Activated CD4-positive, alpha-beta T cell treated with anti-CD3 and anti-CD28 coated beads, Interleukin-2, amount 50 U/mL, for 4 hours (primary cell): ENCODE results near the gene MAT2B.

Experiments used
- DNase-seq, 2 experiments: peaks; one replicate each; pipeline ENCODE4 v3.0.0-alpha.2; 2020

Gene MAT2B

DNA sequence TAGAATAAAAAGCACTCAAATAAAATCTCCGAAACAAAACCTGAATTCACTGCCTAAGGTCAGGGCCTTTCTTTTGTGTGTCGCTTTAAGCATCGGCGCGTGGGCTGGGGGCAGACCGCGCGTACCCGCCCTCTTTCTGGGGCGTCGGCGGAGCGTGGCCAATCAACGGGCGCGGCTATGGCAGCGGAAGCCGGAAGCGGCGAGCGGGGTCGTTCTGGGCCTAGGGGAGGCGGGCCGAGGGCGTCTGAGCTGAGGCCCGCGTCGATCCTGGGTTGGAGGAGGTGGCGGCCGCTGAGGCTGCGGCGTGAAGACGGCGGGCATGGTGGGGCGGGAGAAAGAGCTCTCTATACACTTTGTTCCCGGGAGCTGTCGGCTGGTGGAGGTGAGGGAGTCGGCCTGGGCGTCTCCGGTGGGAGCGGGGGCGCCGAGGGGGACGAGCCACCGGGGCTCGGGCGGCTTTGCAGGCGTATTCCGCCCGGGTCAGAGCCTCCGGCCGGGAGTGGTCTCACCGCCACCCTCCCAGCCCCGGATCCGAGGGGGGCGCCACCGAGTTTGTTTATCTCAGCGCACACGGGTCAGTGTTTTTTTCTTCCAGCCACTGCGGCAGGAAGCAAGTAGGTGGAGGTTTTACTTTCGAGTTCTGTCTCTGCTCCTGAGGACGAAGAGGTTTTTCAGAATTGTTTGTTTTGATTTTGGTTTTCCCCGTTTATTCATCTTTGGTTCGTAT lies at the start of gene MAT2B:
MAT2B (plus strand) TSS at position 252 of the 727 bp plus-strand sequence; CDS start at position 320, 68 bp downstream.
- DNase-seq, result peak; percentile 92 to 94

DNA sequence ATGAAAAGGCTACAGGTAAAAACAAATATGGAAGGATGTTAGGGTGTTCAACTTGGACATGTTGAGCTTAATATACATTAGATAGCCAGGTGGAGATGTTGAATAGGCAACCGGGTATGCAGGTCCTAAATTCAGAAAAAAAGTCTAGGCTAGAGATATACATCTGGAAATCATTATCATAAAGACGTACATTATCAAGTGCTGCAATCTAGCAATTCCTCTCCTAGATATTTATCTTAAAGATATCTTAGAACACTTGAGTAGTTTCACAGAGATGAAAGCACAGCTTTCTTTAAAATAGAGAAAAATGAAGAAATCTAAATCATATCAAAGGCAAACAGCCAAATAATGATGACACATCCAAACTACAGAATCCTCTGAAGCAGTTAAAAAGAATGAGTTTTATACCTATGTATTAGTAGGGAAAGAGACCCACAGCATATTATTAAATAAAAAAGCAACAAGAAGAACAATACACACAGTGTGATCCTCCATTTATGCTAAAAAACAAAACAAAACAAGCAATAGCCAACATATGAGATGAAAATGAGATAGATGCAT lies 49.3 kb upstream of the MAT2B start:
- DNase-seq, result no peak

DNA sequence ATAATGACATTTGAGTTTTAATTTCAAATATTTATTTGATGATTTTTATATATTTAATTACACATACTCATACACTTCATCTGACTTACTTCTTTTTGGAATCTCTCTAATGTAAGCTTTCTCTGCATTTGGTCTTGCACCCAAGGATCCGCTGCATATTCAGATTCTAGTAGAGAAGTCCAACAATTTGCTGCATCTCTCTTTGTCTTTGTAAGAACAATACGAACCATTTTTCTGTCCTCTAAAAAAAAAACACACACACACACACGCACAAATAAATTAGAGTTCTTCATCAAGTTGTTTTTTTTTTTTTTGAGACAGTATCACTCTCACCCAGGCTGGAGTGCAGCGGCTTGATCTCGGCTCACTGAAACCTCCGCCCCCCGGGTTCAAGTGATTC lies 48.6 kb upstream of the MAT2B start:
- DNase-seq, result no peak

DNA sequence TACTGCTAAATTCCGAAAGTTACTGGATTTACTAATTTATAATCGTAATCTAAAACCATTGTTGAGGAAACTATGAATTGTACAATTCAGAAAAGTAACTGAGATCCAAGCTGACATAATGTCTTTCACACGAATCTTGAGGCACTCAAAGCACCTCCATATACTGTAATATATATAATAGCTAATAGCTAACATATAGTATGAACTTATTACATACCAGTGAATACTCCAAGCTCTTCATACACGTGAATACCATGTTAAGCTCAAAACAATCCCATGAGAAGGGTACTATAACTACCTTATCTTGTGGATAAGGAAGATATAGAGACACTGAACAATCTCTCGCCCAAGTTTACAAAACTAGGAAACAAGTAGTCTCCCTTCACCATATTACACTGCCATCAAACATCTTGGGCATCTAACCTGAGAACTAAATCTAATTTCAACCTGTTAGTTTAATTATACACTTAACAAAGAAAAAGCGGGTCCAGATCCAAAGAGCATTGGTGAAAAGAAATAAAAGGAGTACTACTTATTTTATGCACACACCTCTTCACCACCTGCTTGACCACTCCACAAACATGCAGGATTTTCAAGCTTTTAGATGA lies 46.5 kb upstream of the MAT2B start:
- no peak for DNase-seq

DNA sequence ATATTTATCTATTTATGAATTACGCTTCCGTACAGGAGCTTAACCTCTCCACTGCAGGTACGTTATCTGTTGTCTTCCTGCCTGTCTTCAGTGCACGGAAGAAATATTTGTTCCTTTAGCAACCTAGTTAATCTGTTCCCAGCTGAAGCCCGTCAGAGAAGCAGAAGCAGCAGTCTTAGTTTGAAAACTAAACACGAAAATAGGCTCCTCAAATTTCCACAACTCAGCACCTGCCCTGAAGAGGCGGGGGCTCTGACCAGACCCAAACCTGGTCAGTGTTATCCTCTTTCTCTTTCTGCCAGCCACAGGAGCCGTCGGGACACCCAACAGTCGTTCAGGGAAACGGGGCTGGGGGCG lies 46.0 kb upstream of the MAT2B start:
- no peak for DNase-seq

DNA sequence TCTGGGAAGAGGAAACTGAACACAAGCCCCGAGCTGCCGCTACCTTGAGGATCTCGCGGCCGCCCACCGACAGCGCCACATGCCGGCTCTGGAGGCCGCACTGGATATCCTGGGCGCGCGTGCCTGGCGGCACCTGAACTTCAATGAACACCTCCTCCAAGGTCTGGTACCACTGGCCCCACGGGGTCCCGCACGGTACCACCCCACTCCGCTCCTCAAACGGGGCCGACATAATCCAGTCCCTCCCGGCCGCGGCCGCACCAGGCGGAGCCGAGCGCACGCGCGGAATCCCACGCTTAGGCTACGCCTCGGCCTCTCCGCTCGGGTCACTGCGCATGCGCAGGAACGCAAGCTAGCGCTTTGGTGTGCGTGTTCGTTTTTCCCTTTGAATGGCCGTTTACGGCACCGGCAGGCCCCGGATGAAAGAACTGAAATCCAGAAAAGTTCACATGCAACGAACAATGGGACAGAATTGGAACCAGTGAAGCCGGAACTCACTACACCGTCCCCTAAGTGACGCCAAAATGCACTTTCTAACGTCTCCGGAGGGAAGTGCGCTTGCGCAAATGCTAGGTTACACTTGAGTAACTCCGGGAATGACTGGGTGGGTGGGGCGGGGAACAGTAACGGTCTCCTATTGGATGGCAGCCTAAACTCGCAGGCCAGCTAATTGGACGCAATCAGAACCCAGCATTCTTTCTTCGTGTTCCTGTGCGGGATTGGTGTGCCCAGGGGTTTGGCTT lies 45.4 kb upstream of the MAT2B start, which contains the start of gene NUDCD2:
NUDCD2 (minus strand) TSS at position 284 of the 743 bp plus-strand sequence; CDS start at position 232, 52 bp downstream.
- DNase-seq, result peak; percentile 88 to 89

DNA sequence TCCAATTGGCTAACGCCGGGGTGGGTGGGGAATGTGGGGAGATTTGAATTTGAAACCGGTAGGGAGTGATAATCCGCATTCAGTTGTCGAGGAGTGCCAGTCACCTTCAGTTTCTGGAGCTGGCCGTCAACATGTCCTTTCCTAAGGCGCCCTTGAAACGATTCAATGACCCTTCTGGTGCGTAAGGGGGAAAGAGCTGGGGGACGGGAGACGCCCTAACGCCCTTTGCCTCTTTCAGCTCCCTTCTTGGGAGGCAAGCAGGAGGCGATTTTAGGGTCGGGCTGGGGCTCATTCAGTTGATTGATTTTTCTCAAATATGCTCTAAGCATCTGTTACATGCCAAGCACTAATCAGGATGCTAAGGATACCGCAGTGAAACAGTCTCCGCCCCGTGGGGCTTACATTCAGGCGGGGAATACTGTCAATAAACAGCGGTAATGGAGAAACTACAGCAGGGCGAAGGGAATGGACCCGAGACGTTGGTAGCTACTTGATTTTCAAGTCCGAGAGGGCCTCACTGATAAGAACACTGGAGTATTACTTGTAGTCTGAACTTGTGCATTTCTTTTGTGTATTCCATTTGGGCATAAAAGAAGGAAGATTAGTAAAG lies 44.8 kb upstream of the MAT2B start, which contains the start of gene HMMR:
HMMR (plus strand) TSS at position 71 of the 610 bp plus-strand sequence; CDS start at position 132, 61 bp downstream.
- no peak for DNase-seq

DNA sequence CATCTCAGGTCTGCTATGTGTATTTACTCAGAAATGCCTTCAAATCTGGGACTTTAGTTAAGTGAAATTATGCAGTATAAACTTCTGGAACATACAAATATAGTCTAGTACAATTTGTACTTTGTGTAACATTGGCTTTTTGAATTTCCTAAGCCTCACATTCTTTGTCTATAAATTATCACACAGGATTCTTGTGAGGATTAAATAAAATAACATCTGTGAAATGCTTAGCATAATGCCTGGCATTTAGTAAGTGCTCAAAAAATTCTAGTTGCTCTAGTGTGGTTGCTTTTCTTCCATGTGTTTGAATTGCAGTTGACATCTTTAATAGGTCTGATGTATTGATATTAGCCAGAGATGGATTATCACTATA lies 42.4 kb upstream of the MAT2B start:
- no peak for DNase-seq

DNA sequence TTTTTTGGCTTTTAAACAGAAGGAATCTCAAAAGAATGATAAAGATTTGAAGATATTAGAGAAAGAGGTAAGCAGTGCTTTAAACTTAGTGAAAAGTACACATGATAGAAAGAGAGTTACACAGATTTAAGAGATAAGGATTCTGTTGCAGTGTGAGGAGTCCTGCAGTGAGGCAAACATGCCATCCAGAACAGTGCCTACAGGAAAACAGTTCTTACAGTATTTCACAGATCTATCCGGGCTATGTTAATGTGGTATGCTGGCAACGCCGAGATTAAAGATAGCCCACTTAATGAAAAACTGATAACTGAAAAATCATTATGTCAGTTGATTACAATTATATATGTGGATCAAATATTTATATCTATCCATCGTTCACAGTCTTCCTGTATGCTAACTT lies 37.7 kb upstream of the MAT2B start:
- DNase-seq, result no peak

DNA sequence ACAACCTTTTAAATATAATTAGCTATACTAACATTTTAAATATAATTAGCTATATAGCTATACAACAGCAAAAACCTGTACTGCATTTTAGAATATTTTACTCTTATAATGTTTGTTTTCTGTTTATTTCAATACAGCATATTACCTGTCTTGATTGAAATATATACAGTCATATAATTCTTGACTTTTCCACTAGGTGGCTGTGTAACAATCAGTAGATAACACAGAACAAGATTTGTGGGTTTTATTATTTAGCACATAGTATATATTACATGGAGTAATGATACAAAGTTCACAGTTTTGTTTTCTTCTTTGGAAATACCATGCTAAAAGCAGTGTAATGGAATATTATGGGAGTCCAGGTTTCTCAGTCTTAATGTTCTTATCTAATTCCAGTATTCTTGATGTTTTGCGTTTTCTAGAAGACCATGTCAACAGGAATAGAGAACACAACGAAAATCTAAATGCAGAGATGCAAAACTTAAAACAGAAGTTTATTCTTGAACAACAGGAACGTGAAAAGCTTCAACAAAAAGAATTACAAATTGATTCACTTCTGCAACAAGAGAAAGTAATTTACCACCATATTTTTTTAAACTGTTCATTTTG lies 31.7 kb upstream of the MAT2B start:
- no peak for DNase-seq

DNA sequence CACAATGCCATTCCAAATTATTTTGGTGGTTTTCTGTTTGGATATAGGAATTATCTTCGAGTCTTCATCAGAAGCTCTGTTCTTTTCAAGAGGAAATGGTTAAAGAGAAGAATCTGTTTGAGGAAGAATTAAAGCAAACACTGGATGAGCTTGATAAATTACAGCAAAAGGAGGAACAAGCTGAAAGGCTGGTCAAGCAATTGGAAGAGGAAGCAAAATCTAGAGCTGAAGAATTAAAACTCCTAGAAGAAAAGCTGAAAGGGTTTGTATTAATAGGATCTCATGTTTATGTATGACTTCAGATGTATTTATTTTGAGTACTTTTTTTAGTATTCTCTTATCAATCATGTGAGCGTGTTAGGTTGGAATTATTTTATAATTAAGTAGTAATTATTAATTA lies 30.0 kb upstream of the MAT2B start:
- DNase-seq, result no peak

DNA sequence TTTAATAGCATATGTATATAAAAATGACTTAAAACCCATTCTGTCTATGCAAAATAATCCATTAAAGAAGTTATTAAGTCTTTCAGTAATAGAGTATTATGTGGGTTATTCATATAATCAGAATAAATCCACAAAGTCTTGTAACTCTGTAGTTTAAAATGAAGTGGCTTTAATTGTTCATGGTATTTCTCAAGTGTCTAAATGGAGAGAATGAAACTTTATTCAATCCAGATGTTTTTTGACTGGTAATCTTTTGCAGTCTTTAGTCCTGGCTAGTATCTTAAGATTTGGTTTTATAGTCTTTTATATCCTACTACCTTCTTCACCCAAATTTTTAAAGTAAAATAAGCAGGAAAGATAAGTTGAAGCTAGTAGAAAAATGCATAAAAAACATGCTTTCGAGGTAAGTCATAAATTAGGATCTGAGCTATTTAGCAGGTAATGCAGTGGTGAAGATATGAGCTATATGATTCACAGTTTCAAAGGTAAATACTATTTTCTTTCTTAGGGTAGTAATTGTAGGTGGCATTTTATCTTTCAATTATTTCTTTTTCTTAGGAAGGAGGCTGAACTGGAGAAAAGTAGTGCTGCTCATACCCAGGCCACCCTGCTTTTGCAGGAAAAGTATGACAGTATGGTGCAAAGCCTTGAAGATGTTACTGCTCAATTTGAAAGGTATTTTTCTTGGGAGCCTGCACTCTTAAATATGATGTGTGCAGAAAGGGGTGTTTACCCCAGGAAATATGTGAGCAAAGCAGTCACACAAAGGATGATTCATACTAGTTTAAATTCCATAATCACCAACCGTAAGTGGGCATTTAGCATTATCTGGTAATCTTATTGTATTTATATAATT lies 27.1 kb upstream of the MAT2B start:
- DNase-seq, result no peak

DNA sequence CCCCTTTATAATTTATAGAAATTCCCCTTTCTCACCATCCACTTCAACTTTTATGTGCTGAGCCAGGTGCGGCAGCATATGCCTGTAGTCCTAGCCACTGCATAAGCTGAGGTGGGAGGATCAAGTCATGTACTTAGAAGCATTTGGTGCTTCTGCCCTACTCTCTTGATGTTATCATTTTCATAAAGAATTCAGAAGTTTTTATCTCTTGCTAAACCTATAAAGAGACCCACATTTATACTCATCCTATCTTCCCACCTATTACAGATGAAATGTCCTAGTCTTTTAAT lies 26.5 kb upstream of the MAT2B start:
- DNase-seq, result no peak

DNA sequence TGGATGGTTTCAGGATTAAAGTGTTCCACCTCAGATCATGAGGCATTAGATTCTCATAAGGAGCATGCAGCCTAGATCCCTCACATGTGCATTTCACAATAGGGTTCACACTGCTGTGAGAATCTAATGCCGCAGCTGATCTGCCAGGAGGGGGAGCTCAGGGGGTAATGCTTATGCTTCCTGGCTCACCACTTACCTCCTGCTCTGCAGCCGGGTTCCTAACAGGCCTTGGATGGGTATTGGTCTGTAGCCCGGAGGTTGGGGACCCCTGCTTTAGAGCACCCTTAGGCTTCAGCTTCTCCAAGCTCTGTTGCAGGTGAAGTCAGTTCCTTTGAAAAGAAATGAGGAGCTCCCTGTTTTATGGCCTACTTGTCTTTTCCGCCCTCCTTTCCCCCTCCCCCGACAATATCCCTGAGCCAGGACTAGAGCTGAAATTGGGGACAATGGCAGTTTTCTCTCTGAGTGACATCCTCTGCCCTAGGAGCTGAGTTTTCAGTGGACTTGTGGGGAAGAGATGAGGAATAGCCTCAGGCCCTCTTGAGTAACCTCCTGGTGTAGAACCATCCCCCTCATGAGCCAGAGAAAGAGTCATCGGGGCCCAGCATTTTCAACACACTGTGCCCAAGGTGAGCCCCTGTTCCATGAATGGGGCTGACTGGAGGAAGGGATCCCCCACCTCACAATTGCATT lies 16.2 kb upstream of the MAT2B start:
- no peak for DNase-seq

DNA sequence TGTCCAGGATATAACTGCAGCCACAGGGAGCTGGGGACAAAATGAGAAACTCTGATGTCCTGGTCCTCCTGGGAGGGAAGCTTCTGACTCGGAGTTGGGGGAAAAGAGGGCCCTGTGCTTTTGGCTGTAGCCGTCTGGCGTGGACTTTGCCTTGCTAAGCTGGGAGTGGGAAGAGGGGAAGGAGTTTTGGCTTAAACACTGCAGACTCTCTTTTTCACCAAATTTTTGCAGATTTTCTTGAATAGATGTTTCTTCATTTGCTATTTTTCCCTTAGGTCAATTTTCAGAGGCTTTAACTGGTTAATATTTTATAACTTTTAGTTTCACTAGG lies 15.7 kb upstream of the MAT2B start:
- no peak for DNase-seq

DNA sequence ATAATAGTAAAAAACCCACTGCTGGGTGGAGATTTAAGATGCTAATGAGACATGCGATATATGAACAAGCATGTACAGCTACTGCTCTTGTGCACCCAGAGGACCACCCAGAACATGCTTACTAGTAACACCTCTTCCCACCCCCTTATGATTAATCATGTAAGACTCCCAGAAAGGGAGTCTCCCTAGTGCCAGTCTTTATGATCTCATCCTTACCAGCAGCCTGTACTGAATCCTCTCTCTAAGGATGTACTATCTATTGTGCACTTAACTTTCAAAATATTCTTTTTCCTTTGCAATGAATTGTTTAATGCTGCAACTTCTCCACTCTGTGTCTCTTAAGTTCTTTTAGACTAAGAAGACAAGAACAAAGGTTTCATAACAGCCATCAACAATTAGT lies 9.1 kb upstream of the MAT2B start:
- no peak for DNase-seq

DNA sequence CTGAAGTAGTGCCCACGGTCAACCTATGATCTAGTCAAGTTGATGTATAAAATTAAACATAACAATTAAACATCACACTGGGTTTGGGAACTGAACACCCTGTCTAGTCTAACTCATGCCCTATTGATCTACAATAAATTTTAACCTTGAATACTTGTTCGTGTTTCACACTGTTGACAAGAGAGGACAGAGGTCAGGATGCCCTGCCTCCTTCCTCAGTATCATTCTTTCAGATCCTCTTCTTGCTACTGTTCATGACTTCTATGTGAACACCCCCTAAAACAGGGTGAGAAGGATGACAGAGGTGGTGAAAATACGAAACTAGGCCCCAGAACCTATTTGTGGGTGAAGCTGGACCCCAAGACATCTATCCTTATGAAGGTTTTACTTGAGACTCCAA lies 8.1 kb upstream of the MAT2B start:
- no peak for DNase-seq

DNA sequence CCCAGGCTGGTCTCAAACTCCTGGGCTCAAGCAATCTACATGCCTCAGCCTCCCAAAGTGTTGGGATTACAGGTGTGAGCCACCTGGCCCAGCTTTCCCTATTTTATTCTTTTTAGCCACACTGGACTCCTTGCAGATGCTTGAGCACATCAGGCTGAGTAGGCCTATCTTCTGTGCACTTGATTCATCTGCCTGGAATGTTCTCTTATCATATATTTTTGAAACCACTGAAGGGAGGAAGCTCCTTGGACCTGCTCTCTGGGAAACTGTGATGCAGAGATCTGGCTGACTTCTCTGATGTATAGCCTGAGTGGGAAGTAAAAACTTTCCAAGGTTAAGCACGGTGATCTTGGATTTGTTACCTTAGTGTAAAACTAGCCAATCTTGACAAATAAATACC lies 6.5 kb upstream of the MAT2B start:
- DNase-seq, result no peak

DNA sequence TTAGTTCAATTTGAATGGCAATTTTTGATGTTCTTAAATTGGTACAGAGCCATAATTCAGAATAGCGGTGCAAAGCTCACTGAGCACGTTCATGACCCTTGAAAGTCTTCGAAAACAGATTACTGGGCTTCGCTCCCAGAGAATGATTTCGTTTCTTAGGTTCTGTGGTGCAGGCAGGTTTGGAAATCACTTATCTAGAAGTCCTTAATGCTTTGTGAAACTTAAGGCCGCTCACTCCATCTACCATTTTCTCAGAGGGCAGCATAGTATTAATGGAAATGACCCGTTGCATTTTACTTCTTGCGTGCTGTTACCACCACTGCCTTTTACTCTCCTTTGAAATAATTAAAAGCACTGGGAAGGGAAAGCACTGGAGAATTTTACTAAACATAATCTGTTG lies 2.9 kb upstream of the MAT2B start:
- no peak for DNase-seq

DNA sequence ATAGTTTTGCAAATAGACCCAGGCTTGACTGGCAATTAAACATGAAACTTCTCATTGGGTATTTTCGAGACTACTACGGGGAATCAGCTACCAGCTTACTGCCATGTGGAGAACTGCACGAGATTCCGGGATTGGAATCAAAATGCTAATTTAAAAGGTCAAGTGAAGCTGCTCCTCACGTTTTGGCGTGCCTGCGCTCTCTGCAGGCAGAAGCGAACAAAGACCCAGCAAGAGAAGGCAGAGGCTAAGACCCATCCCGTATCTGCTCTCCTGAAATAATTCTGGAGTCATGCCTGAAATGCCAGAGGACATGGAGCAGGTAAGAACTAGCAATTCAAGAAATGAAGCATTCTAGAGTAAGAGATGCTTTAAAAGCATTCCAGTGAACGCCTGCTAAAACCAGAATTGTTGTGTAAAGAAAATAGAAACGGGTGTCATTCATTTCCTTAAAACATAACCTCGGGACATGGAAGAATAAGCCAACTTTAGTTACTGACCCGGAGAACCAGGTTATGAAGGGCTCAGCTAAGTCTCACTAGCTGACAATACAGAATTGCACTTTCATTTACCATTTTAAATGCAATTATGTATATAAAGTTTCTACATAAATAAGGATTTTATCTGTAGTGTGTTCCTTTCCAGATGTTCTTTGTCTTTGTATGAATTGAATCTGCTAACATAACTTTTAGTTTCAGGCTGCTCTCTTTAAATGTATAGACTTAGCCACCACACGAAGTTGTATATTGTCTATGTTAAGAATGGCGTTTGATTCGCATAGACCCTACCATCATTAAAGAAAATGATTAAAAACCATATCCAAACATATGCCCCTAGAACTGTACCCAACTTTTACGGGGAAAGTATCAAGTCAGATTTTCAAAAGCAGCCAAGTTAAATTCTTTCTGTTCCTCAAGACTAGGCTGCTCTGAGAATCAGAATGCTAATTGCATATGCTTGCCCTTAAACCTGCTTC lies 2.0 kb upstream of the MAT2B start:
- DNase-seq, result peak; percentile 17 to 19
